Body of pancreas (tissue), 4 donors: Measurements from ENCODE around the gene NOBOX.

Source experiments
- CTCF ChIP-seq, 7 experiments: fragments of 450-650 bp in 4 of 7; fragments of 200-600 bp in 3 of 7; sonication (generic) in 3 of 7; IDR thresholded peaks; one replicate each; pipeline ENCODE4 v1.5.1; 2016 to 2019; ENCODE audit warnings: antibody characterized with exemption in 7 of 7
- POLR2A ChIP-seq, 3 donors: fragments of 450-650 bp; IDR thresholded peaks; one replicate each; pipeline ENCODE4 v1.6.1; 2016; ENCODE audit warnings: antibody characterized with exemption in 3 of 3, mild to moderate bottlenecking in 2 of 3

GRCh38 chr7:144388950-144389349 is 14.5 kb downstream of the NOBOX start:
- TF ChIP-seq CTCF (IDR thresholded peaks at IDR 0.05) (no peak), POLR2A (IDR thresholded peaks at IDR 0.05) (no peak)
